ENCODE results near the gene SERP2. TPM values are rescaled to one million over a fixed set of nuclear protein-coding genes. Genes with fewer than 3 reads are reported as not detected.

The SERP2 gene
- total RNA-seq, 5 donors from 2014 or later (not counting 1 experiment from before 2014, with no cell fraction given): 0.44 to 0.65 (median 0.47) TPM; not detected in 2

- Histone ChIP-seq H3K27ac (ENCODE audit: low read length) (peak overlapping the region; percentile 32), H3K36me3 (ENCODE audit: control insufficient read depth in 2 of 2, extremely low read depth in 1 of 2, insufficient read depth in 1 of 2, low read length in 1 of 2) (no peaks in the 10 kb centered on the region), H3K4me3 (ENCODE audit: control insufficient read depth in 1 of 2, extremely low read depth in 1 of 2, low read length in 1 of 2) (no peak overlapping the region), H3K4me1 (ENCODE audit: control insufficient read depth in 1 of 2, extremely low read depth in 1 of 2, insufficient read depth in 2 of 2, low read length in 2 of 2) (peaks cover 14 to 17% of the 10 kb centered on the region in 2 experiments), H3K9me3 (no peaks in the 10 kb centered on the region), H3K27me3 (replicated peaks in 1 of 2; ENCODE audit: control insufficient read depth in 2 of 2, extremely low read depth in 1 of 2, insufficient read depth in 2 of 2, low read length in 1 of 2) (no peaks in the 10 kb centered on the region)
- DNase-seq (peak in 10 of 35 experiments; percentile 1 to 20 (median 8)), ATAC-seq (replicated peaks in 1 of 4) (peak in 2 of 4 experiments; percentile 13 to 43)
- H3K36me3 Mint-ChIP-seq: no peaks in the 10 kb centered on the region
- peaks cover 3 to 10% of the 10 kb centered on the region in 2 donors for H3K27me3 Mint-ChIP-seq
- no CpG with 5 or more reads among the region's 2 CpGs for WGBS (ENCODE audit: insufficient coverage)
- ChIA-PET POLR2A (interaction anchor here in 1 of 2 donors (0.6 kb wide), 1 partner anchor 9 kb away, joined by 3 read pairs; no protein-coding TSS in a partner anchor), CTCF (no interaction called here)
- H3K4me1 Mint-ChIP-seq: peaks cover 20 to 26% (median 24%) of the 10 kb centered on the region in 3 donors
- no peak overlapping the region for H3K4me3 Mint-ChIP-seq
- no peak overlapping the region for H3K27ac Mint-ChIP-seq
- no peaks in the 10 kb centered on the region for H3K9me3 Mint-ChIP-seq
These were observed 21.0 kb upstream of the SERP2 start for GRCh38 chr13:44352671-44353070.

DNA sequence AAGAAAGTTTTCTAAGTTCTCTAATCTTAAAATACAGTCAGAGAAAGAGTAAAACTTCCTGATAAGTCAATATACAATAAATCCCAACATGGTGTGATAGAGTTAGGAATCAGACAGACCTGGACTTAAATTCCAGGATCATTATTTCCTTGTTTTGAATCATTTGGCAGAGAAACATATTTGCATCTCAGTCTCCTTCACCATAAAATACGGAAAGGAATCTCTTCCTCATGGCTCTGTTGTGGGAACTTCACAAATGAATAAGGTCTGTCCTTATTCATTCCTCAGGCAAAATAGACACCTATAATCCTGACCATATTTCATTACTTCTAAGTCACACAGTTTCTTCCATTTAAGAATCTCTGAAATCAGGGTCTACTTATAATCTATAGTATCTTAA lies 19.3 kb upstream of the SERP2 start:
- Histone ChIP-seq H3K4me1 (ENCODE audit: control insufficient read depth in 1 of 2, extremely low read depth in 1 of 2, insufficient read depth in 2 of 2, low read length in 2 of 2) (peaks cover 14 to 17% of the 10 kb centered on the region in 2 experiments), H3K27ac (ENCODE audit: low read length) (no peak overlapping the region), H3K27me3 (replicated peaks in 1 of 2; ENCODE audit: control insufficient read depth in 2 of 2, extremely low read depth in 1 of 2, insufficient read depth in 2 of 2, low read length in 1 of 2) (peaks cover 0 to 2% of the 10 kb centered on the region in 2 experiments), H3K9me3 (no peaks in the 10 kb centered on the region), H3K36me3 (ENCODE audit: control insufficient read depth in 2 of 2, extremely low read depth in 1 of 2, insufficient read depth in 1 of 2, low read length in 1 of 2) (no peaks in the 10 kb centered on the region), H3K4me3 (ENCODE audit: control insufficient read depth in 1 of 2, extremely low read depth in 1 of 2, low read length in 1 of 2) (no peak overlapping the region)
- ChIA-PET CTCF (interaction anchor here in 1 of 2 donors (0.5 kb wide), 1 partner anchor 26 kb away, joined by 4 read pairs; no protein-coding TSS in a partner anchor), POLR2A (interaction anchor here in 1 of 2 donors (0.6 kb wide), 1 partner anchor 178 kb away, joined by 3 read pairs; no protein-coding TSS in a partner anchor)
- DNase-seq (no peak), ATAC-seq (replicated peaks in 1 of 4) (no peak)
- Mint-ChIP-seq H3K4me1 (peaks cover 20 to 26% (median 24%) of the 10 kb centered on the region in 3 donors), H3K36me3 (no peaks in the 10 kb centered on the region), H3K4me3 (no peak overlapping the region), H3K9me3 (no peaks in the 10 kb centered on the region), H3K27ac (no peak overlapping the region), H3K27me3 (peaks cover 3 to 7% of the 10 kb centered on the region in 2 donors)
- WGBS (ENCODE audit: insufficient coverage): no CpG with 5 or more reads among the region's 1 CpG

- Histone ChIP-seq H3K36me3 (ENCODE audit: control insufficient read depth in 2 of 2, extremely low read depth in 1 of 2, insufficient read depth in 1 of 2, low read length in 1 of 2) (no peaks in the 10 kb centered on the region), H3K27me3 (replicated peaks in 1 of 2; ENCODE audit: control insufficient read depth in 2 of 2, extremely low read depth in 1 of 2, insufficient read depth in 2 of 2, low read length in 1 of 2) (peaks cover 0 to 2% of the 10 kb centered on the region in 2 experiments), H3K9me3 (no peaks in the 10 kb centered on the region), H3K4me1 (ENCODE audit: control insufficient read depth in 1 of 2, extremely low read depth in 1 of 2, insufficient read depth in 2 of 2, low read length in 2 of 2) (peaks cover 14 to 17% of the 10 kb centered on the region in 2 experiments), H3K27ac (ENCODE audit: low read length) (no peak overlapping the region), H3K4me3 (ENCODE audit: control insufficient read depth in 1 of 2, extremely low read depth in 1 of 2, low read length in 1 of 2) (no peak overlapping the region)
- Mint-ChIP-seq H3K9me3 (no peaks in the 10 kb centered on the region), H3K4me3 (no peak overlapping the region), H3K4me1 (peaks cover 20 to 26% (median 24%) of the 10 kb centered on the region in 3 donors), H3K27ac (no peak overlapping the region), H3K36me3 (no peaks in the 10 kb centered on the region), H3K27me3 (peaks cover 3 to 7% of the 10 kb centered on the region in 2 donors)
- ChIA-PET CTCF (no interaction called here), POLR2A (interaction anchor here in 1 of 2 donors (0.5 to 0.6 kb wide), 2 partner anchors 48 to 178 kb away, joined by 3 to 8 read pairs; no protein-coding TSS in a partner anchor)
- DNase-seq (no peak), ATAC-seq (replicated peaks in 1 of 4) (no peak)
- WGBS (ENCODE audit: insufficient coverage): no CpG with 5 or more reads among the region's 3 CpGs
These were observed 18.7 kb upstream of the SERP2 start for GRCh38 chr13:44354884-44355283.

GRCh38 chr13:44355621-44356020 lies 18.0 kb upstream of the SERP2 start:
- peaks cover 0 to 2% of the 10 kb centered on the region in 2 experiments for H3K27me3 ChIP-seq (replicated peaks in 1 of 2; ENCODE audit: control insufficient read depth in 2 of 2, extremely low read depth in 1 of 2, insufficient read depth in 2 of 2, low read length in 1 of 2)
- CTCF ChIA-PET: no interaction called here

DNA sequence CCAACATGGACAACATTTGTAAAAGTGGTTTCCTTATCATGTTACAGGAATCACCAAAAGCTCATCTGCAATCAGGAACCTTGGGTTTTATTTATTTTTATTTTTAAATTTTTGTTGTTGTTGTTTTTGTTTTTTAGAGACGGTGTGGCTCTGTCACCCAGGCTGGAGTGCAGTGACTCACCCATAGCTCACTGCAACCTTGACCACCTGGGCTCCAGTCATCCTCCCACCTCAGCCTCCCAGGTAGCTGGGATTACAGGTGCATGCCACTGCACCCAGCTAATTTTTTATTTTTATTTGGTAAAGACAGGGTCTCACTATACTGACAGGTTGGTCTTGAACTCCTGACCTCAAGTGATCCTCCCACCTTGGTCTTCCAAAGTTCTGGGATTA lies 13.6 kb upstream of the SERP2 start:
- H3K9me3 ChIP-seq: no peaks in the 10 kb centered on the region
- Mint-ChIP-seq H3K4me3 (no peak overlapping the region), H3K27ac (no peak overlapping the region), H3K27me3 (peaks cover 9% of the 10 kb centered on the region in 2 donors), H3K36me3 (no peaks in the 10 kb centered on the region), H3K9me3 (no peaks in the 10 kb centered on the region), H3K4me1 (no peaks in the 10 kb centered on the region)
- no peak for ATAC-seq (replicated peaks in 1 of 4)
- no peak overlapping the region for H3K4me3 ChIP-seq (ENCODE audit: control insufficient read depth in 1 of 2, extremely low read depth in 1 of 2, low read length in 1 of 2)
- no peaks in the 10 kb centered on the region for H3K4me1 ChIP-seq (ENCODE audit: control insufficient read depth in 1 of 2, extremely low read depth in 1 of 2, insufficient read depth in 2 of 2, low read length in 2 of 2)
- H3K27me3 ChIP-seq (replicated peaks in 1 of 2; ENCODE audit: control insufficient read depth in 2 of 2, extremely low read depth in 1 of 2, insufficient read depth in 2 of 2, low read length in 1 of 2): peaks cover 0 to 2% of the 10 kb centered on the region in 2 experiments
- no peak overlapping the region for H3K27ac ChIP-seq (ENCODE audit: low read length)
- WGBS (ENCODE audit: insufficient coverage): no CpG with 5 or more reads among the region's 1 CpG
- CTCF ChIA-PET: no interaction called here
- no peaks in the 10 kb centered on the region for H3K36me3 ChIP-seq (ENCODE audit: control insufficient read depth in 2 of 2, extremely low read depth in 1 of 2, insufficient read depth in 1 of 2, low read length in 1 of 2)
- no peak for DNase-seq
- POLR2A ChIA-PET: no interaction called here

More at GRCh38 chr13:44355621-44356020, 18.0 kb upstream of the SERP2 start:
- POLR2A ChIA-PET: no interaction called here
- Histone ChIP-seq H3K4me1 (ENCODE audit: control insufficient read depth in 1 of 2, extremely low read depth in 1 of 2, insufficient read depth in 2 of 2, low read length in 2 of 2) (peaks cover 14 to 17% of the 10 kb centered on the region in 2 experiments), H3K36me3 (ENCODE audit: control insufficient read depth in 2 of 2, extremely low read depth in 1 of 2, insufficient read depth in 1 of 2, low read length in 1 of 2) (no peaks in the 10 kb centered on the region), H3K9me3 (no peaks in the 10 kb centered on the region), H3K27ac (ENCODE audit: low read length) (no peak overlapping the region), H3K4me3 (ENCODE audit: control insufficient read depth in 1 of 2, extremely low read depth in 1 of 2, low read length in 1 of 2) (no peak overlapping the region)
- Mint-ChIP-seq H3K27ac (no peak overlapping the region), H3K27me3 (peaks cover 3 to 7% of the 10 kb centered on the region in 2 donors), H3K9me3 (no peaks in the 10 kb centered on the region), H3K4me1 (peaks cover 20 to 25% (median 23%) of the 10 kb centered on the region in 3 donors), H3K36me3 (no peaks in the 10 kb centered on the region), H3K4me3 (no peak overlapping the region)
- DNase-seq (no peak), ATAC-seq (replicated peaks in 1 of 4) (no peak)
- WGBS (ENCODE audit: insufficient coverage): 100% methylated on average over 1 of the region's 3 CpGs

- ATAC-seq (replicated peaks in 1 of 4): no peak
- CTCF ChIA-PET: interaction anchor here in 1 of 2 donors (0.7 kb wide), 1 partner anchor 46 kb away, joined by 5 read pairs; no protein-coding TSS in a partner anchor
- H3K27me3 ChIP-seq (replicated peaks in 1 of 2; ENCODE audit: control insufficient read depth in 2 of 2, extremely low read depth in 1 of 2, insufficient read depth in 2 of 2, low read length in 1 of 2): peaks cover 0 to 2% of the 10 kb centered on the region in 2 experiments
- no peaks in the 10 kb centered on the region for H3K4me1 ChIP-seq (ENCODE audit: control insufficient read depth in 1 of 2, extremely low read depth in 1 of 2, insufficient read depth in 2 of 2, low read length in 2 of 2)
- no peak for DNase-seq
- no peak overlapping the region for H3K27ac ChIP-seq (ENCODE audit: low read length)
- no peak overlapping the region for H3K4me3 ChIP-seq (ENCODE audit: control insufficient read depth in 1 of 2, extremely low read depth in 1 of 2, low read length in 1 of 2)
- no peaks in the 10 kb centered on the region for H3K9me3 ChIP-seq
- WGBS (ENCODE audit: insufficient coverage): 72% methylated on average over 5 of the region's 11 CpGs
- Mint-ChIP-seq H3K27ac (no peak overlapping the region), H3K9me3 (no peaks in the 10 kb centered on the region), H3K27me3 (peaks cover 6 to 10% of the 10 kb centered on the region in 2 donors), H3K4me3 (no peak overlapping the region), H3K4me1 (no peaks in the 10 kb centered on the region), H3K36me3 (no peaks in the 10 kb centered on the region)
- no peaks in the 10 kb centered on the region for H3K36me3 ChIP-seq (ENCODE audit: control insufficient read depth in 2 of 2, extremely low read depth in 1 of 2, insufficient read depth in 1 of 2, low read length in 1 of 2)
- POLR2A ChIA-PET: no interaction called here
These were observed 11.1 kb upstream of the SERP2 start for GRCh38 chr13:44362394-44363040.

All from T-cell (primary cell).